Thyroid gland (tissue), 4 donors: ENCODE measurements around the gene HOXC11. TPM values are rescaled to one million over a fixed set of nuclear protein-coding genes. Genes with fewer than 3 reads are reported as not detected.

Source experiments
- DNase-seq, 2 donors: peaks; one replicate each; pipeline ENCODE4 v3.0.0-alpha.2; 2019
- H3K27ac ChIP-seq, 3 donors: fragments of 200-600 bp; sonication (generic); 1 replicate in 2 of 3; 2 replicates in 1 of 3; pipeline ENCODE4 v1.5.1; 2016 to 2019; ENCODE audit warnings: mild to moderate bottlenecking in 1 of 3, moderate library complexity in 1 of 3
- H3K27me3 ChIP-seq: fragments of 200-600 bp; sonication (generic); one replicate; pipeline ENCODE4 v1.5.1; 2019
- H3K36me3 ChIP-seq, 2 donors: fragments of 200-600 bp; sonication (generic); one replicate each; pipeline ENCODE4 v1.5.1; 2016 to 2019
- H3K4me1 ChIP-seq, 2 donors: fragments of 200-600 bp; sonication (generic); one replicate each; pipeline ENCODE4 v1.5.1; 2017 to 2019
- H3K4me3 ChIP-seq, 3 donors: fragments of 200-600 bp; sonication (generic); replicated peaks in 1 of 3; 1 replicate in 2 of 3; 2 replicates in 1 of 3; pipeline ENCODE4 v1.5.1; 2016; ENCODE audit warnings: mild to moderate bottlenecking in 1 of 3
- H3K9me3 ChIP-seq: fragments of 200-600 bp; sonication (generic); one replicate; pipeline ENCODE4 v1.5.1; 2017
- CTCF ChIP-seq, 6 experiments: fragments of 200-600 bp in 3 of 6; fragments of 450-650 bp in 3 of 6; sonication (generic) in 3 of 6; IDR thresholded peaks; one replicate each; pipeline ENCODE4 v1.5.1; 2016 to 2019; ENCODE audit warnings: antibody characterized with exemption in 6 of 6, mild to moderate bottlenecking in 2 of 6, inconsistent platforms in 1 of 6, moderate library complexity in 1 of 6
- POLR2A ChIP-seq, 2 donors: fragments of 450-650 bp; IDR thresholded peaks; one replicate each; pipeline ENCODE4 v1.6.1; 2017; ENCODE audit warnings: antibody characterized with exemption in 2 of 2, mild to moderate bottlenecking in 2 of 2, moderate library complexity in 1 of 2
- WGBS, 2 donors: methylation state at CpG; one replicate each; pipeline ENCODE4 v1.1.5; 2017; 5-methylcytosine and 5-hydroxymethylcytosine counted together
- intact Hi-C: fragments of 100-400 bp; cut with DNase I; formaldehyde crosslinking; loops from one replicate; pipeline ENCODE4 v1.15.1; 2023
- total RNA-seq, 4 donors: library from RNA; depleted of rRNA; stranded (reverse); fragments of >200 nt; gene quantifications; one replicate each; pipeline ENCODE4 v1.2.3, GENCODE V29; 2016

HOXC11 gene
- total RNA-seq, 4 donors from 2014 or later, result not detected

DNA sequence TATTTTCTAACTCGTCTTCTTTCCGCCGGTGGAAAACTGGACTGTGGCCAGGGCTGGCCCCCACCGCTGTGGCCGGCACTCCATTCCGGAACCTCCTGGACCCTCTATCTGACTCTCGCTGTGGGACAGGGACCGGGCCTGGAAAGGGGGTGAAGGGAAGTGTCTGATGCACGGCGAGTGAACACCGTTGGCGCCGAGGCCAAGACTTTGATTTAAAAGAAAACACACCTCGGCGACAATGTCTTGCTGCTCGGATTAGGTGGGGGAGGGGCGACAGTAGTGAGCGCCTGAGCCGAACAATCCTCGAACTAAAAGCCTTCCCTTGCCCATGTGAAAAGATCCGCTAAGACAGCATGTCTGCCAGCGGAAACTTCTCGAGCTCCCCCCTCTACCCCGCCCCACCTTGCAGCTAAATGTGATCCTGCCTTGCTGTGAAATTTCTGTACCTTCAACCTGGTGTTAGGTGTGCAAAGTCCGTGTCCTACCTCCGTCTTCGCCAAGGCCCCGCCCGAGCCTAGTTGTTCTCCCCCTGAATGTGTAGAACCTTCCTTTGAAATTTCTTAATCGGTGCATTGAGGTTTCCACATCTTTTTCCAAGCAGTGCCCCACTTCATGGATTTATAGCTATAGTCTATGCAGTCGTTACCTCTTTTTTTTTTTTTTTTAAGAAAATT, 2.7 kb downstream of the HOXC11 start:
- H3K27ac ChIP-seq, result no peak overlapping the region
- no peaks in the 10 kb centered on the region for H3K36me3 ChIP-seq
- no peak overlapping the region for H3K4me3 ChIP-seq
- intact Hi-C loops, result no loop called here
- no peak for DNase-seq
- H3K9me3 ChIP-seq, result no peaks in the 10 kb centered on the region
- 9 to 10% methylated on average over 30 to 31 of the region's 31 CpGs for WGBS, 2 donors
- H3K27me3 ChIP-seq, result peaks cover 88% of the 10 kb centered on the region
- peaks cover 9 to 26% of the 10 kb centered on the region in 2 donors for H3K4me1 ChIP-seq
- TF ChIP-seq CTCF (IDR thresholded peaks at IDR 0.05) (no peak), POLR2A (IDR thresholded peaks at IDR 0.05) (no peak)

GRCh38 chr12:53976172-53976822, 3.4 kb downstream of the HOXC11 start:
- intact Hi-C loops, result no loop called here
- WGBS, 2 donors, result 14 to 20% methylated on average over 21 of the region's 21 CpGs

DNA sequence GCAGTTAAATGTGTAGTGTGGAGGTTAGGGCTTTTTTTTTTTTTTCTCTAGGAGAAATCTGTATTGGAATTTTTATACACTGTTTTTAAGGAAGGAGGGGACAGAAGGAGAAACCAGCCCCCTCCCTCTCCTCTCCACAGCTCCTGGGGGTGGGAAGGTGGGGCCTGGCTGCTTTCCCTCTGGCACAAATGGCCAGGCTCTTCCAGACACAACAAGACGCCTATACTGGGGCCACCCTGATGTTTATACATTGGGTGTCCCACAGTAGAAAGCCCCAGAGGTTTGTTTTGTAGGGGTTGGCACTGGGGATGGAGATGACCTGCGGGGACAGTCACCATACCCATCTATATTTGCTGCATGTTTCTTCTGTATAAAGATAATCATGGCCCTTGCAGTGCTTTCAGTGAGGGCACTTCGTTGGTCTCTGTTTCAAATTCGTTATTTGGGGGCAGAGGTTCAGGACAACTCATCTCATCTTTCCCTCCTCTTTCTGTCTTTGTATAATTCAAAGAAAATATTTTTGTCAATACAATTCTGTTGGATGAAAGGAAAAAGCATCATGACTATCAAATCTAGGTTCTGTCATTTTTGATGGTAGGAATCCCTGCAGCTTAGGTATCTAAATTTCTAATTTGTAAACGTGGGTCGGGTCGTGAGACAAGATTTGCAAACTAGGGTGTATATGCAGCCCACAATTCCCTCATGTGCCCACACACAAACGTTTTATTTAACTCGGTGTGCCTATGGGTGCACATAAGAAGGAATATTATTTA, 4.1 kb downstream of the HOXC11 start:
- Histone ChIP-seq H3K27ac (no peak overlapping the region), H3K36me3 (no peaks in the 10 kb centered on the region), H3K4me1 (peaks cover 9 to 26% of the 10 kb centered on the region in 2 donors), H3K9me3 (no peaks in the 10 kb centered on the region), H3K27me3 (peaks cover 87% of the 10 kb centered on the region), H3K4me3 (no peak overlapping the region)
- WGBS, 2 donors, result 11 to 13% methylated on average over 9 of the region's 9 CpGs
- no peak for DNase-seq
- TF ChIP-seq POLR2A (IDR thresholded peaks at IDR 0.05) (no peak), CTCF (IDR thresholded peaks at IDR 0.05) (no peak)
- intact Hi-C loops, result no loop called here

More at GRCh38 chr12:53976172-53976822, 3.4 kb downstream of the HOXC11 start:
- no peak for DNase-seq
- Histone ChIP-seq H3K27me3 (peaks cover 87% of the 10 kb centered on the region), H3K4me1 (peaks cover 9 to 26% of the 10 kb centered on the region in 2 donors), H3K9me3 (no peaks in the 10 kb centered on the region), H3K36me3 (no peaks in the 10 kb centered on the region), H3K27ac (no peak overlapping the region), H3K4me3 (no peak overlapping the region)
- no peak for TF ChIP-seq POLR2A (IDR thresholded peaks at IDR 0.05)
- TF ChIP-seq CTCF (IDR thresholded peaks at IDR 0.05), result no peak

GRCh38 chr12:53977596-53978445, 4.9 kb downstream of the HOXC11 start:
- intact Hi-C loops, result no loop called here
- no peak for TF ChIP-seq POLR2A (IDR thresholded peaks at IDR 0.05)
- no peak for TF ChIP-seq CTCF (IDR thresholded peaks at IDR 0.05)
- Histone ChIP-seq H3K27me3 (peaks cover 89% of the 10 kb centered on the region), H3K27ac (no peak overlapping the region), H3K9me3 (no peaks in the 10 kb centered on the region), H3K4me1 (peaks cover 9 to 26% of the 10 kb centered on the region in 2 donors), H3K36me3 (no peaks in the 10 kb centered on the region), H3K4me3 (no peak overlapping the region)
- no peak for DNase-seq
- WGBS, 2 donors, result 3 to 4% methylated on average over 11 of the region's 11 CpGs
